Measurements from ENCODE around the gene CLSTN2.

CLSTN2 gene

DNA sequence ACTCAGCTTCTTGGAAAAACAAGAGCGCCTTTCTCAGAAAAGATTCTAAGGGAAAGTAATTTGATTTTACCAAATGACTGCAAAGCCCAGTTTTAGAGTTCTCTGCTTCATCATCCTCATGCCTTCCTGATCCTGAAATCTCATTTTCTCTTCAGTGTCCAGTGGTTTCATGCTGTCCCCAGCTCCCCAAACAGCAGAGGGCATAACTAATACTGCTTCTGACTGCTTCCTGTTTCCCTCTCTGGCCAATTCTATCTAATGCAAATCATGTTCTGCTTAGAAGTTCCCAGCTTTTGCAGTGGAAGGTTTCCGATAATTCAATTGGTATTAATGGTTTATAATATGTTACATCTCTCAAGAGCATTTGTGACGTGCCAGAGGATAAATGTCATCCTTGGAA is 161.1 kb downstream of the CLSTN2 start:
- in situ Hi-C loops (cut with HindIII; ENCODE audit: low pct_unique_long_range_greater_than_20kb, low sequenced_read_pairs) = no loop called here
- no peak for TF ChIP-seq JUND (IDR thresholded peaks at IDR 0.05; ENCODE audit: low read depth)

DNA sequence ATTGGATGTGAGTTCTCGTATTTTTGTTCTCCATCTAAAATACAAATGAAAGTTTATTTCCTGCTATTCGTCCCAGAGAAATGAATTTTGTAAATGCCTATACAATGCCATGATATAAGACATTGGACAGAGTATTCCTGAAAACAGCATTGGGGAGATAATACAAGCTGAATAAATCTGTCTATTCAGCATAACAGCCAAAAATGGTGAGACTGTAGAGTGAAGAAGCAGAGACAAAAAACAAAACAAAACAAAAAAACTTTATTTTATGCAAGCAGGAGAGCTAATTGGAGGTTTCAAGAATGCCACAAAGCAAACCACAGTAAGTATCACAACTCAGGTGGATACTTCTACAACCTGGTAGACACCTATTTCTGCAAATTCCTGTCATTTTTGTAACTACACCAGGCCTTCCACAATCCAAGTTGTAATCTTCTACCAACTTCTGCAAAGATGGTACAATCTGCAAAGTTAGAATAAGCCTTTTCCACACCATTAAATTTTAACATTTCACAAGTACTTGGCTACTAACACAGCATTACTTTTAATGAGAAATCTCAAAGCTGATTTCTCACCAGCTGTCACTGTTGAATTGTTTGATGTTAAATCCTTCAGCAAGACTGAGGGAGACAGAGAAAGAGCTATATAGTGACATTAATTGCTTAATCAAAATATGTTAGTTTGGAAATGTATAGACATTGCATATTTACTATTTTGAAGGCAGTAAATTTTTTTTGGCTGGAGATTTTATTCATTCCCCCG is 163.1 kb downstream of the CLSTN2 start:
- DNase-seq (ENCODE audit: low read depth in 1 of 2, low spot score in 1 of 2) = no peak
- in situ Hi-C loops (cut with HindIII; ENCODE audit: low pct_unique_long_range_greater_than_20kb, low sequenced_read_pairs) = no loop called here
- no peak for TF ChIP-seq JUND (IDR thresholded peaks at IDR 0.05; ENCODE audit: low read depth)

More for the DNA sequence above, 161.1 kb downstream of the CLSTN2 start:
- DNase-seq (ENCODE audit: low read depth in 1 of 2, low spot score in 1 of 2) = peak in 1 of 2 experiments; percentile 20

DNA sequence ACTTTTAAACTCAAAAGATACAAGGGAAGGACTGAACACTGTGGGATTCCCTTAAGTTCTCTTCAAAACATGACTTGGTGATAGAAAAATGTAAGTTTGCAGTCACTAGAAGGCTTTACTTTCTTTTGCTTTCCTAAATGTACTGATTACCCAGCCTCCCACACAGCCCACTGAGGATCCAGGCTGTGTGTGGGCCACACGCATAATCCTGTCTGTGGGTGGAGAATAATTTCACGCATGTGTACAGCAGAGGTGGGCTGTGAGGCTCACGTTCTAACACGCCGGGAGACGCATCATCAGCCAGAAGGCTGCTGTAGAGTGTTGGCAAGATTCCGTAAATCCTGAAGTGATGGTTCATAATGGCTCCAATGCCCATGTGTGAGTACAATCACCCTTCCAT is 165.5 kb downstream of the CLSTN2 start:
- in situ Hi-C loops (cut with HindIII; ENCODE audit: low pct_unique_long_range_greater_than_20kb, low sequenced_read_pairs) = no loop called here
- no peak for DNase-seq (ENCODE audit: low read depth in 1 of 2, low spot score in 1 of 2)
- no peak for TF ChIP-seq JUND (IDR thresholded peaks at IDR 0.05; ENCODE audit: low read depth)

DNA sequence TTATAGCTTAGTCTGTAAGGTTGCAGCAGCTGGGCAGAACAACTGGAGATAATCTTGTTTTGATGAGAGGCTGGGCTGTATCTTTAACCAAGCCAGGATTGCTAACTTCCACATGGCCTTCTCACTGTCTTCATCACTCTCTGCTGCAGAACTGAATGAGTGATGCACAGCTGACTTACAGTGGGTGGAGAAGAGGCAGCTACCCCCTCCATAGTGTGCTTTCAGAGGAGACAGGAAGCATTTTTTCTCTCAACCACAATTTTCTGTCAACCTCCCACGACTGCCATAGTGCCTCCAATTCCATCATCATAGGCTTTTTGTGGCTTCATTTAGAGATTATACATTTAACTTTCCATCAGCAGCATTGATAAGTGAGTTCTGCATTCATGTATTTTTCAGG is 168.2 kb downstream of the CLSTN2 start:
- DNase-seq (ENCODE audit: low read depth in 1 of 2, low spot score in 1 of 2) = no peak
- in situ Hi-C loops (cut with HindIII; ENCODE audit: low pct_unique_long_range_greater_than_20kb, low sequenced_read_pairs) = no loop called here

DNA sequence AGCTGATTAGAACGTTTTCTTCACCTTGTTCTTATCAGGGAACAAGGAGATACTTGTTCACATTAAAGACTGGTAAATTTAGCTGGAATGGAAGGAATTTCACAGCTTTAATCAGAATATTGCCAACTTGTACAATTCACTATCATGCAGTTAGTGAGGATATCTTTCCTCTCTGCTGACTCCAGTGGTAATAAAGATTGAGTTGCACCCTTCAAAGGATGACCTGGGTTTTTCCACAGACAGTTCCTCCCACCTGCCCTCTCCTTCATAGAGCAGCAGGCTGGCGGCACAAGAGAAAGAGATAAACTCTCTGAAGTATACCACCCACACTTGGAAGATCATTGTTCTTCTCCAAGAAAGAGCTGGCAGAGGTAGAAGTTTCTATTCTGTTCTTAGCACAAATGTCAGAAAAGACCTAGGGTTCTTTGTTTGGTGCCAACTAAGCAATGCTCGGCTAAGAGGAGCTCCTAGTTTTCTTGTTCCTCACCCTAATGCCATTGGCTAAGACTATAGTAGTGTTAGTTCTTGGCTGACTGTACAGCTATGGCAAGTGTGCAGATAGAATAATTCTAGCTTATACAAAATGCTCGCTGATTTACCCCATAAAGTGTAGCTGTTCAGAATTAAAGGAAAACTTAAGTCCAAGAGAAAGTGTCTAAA is 169.1 kb downstream of the CLSTN2 start:
- TF ChIP-seq JUND (IDR thresholded peaks at IDR 0.05; ENCODE audit: low read depth) = no peak
- no peak for DNase-seq (ENCODE audit: low read depth in 1 of 2, low spot score in 1 of 2)
- in situ Hi-C loops (cut with HindIII; ENCODE audit: low pct_unique_long_range_greater_than_20kb, low sequenced_read_pairs) = no loop called here

More for the DNA sequence above, 168.2 kb downstream of the CLSTN2 start:
- TF ChIP-seq JUND (IDR thresholded peaks at IDR 0.05; ENCODE audit: low read depth) = no peak

DNA sequence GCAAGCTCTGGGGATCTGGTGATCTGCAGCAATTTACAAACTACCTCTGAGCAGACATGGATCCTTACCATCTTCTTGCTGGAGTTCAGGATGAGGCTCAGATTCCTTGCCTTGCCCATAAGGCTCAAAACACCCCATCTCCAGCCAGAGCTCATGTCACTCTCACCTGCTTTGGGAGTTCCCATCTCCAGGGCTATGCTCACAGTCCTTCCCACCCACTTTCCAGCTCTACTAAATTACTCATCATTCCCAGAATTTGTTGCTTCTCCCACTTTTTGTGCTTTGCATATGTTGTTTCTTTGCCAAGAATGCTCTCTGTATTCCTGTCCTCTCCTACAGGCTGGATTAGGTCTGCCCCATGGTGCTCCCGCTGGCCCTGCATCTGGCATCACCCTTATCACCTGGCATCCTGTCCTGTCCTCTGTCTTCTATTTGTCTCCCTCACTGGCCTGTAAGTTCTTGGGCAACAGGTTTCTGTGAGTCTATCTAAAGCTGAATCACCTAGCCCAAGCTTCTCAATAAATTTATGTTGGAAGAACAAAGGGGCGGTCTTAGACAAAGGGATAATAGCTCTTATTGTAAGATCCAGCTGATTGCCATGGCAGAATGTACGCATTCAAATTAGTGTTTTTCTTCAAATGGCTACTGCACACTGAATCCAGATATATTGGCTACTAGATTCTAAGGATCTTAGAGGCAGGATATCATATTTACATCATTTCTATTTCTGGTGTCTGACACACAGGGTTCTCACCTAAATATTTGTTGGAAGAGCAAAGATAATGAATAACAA is 179.2 kb downstream of the CLSTN2 start:
- DNase-seq (ENCODE audit: low read depth in 1 of 2, low spot score in 1 of 2) = no peak
- no peak for TF ChIP-seq JUND (IDR thresholded peaks at IDR 0.05; ENCODE audit: low read depth)
- in situ Hi-C loops (cut with HindIII; ENCODE audit: low pct_unique_long_range_greater_than_20kb, low sequenced_read_pairs) = no loop called here

DNA sequence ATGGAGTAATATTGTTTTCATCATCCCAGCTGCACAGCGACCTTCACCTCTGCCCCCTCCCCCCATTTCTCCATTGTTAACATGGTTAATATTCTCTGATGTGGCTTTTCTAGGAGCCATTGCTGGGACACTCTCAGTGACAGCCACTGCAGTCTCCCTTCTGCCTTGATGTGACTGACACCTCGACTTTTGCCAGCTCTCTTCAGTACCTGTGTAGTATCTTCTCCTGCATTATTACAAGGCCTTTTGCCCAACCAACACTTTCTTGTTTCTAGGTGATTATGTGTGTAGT is 179.8 kb downstream of the CLSTN2 start:
- TF ChIP-seq JUND (IDR thresholded peaks at IDR 0.05; ENCODE audit: low read depth) = no peak
- no peak for DNase-seq (ENCODE audit: low read depth in 1 of 2, low spot score in 1 of 2)
- in situ Hi-C loops (cut with HindIII; ENCODE audit: low pct_unique_long_range_greater_than_20kb, low sequenced_read_pairs) = no loop called here

DNA sequence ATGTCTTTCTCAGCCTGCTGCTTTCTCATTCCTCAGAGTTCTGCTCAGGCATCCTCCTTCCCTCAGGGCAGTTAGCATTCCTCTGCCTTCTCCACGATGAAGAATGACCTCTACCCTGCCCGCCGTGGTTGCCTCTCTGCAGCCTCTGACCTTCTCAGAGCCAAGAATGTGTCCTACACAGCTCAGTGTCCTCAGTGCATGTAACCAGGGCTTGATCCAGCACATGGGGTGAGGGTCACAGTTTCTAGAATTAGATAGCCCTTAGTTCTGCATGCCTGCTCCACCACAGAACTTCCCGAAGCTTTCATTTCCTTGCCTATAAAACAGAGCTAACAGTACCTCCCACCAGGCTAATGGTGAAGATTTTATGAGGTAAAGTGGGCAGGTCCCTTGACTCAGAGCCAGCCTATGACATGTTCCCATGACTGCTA is 182.1 kb downstream of the CLSTN2 start:
- no peak for TF ChIP-seq JUND (IDR thresholded peaks at IDR 0.05; ENCODE audit: low read depth)
- peak; percentile 19 to 46 for DNase-seq (ENCODE audit: low read depth in 1 of 2, low spot score in 1 of 2)
- in situ Hi-C loops (cut with HindIII; ENCODE audit: low pct_unique_long_range_greater_than_20kb, low sequenced_read_pairs) = no loop called here

DNA sequence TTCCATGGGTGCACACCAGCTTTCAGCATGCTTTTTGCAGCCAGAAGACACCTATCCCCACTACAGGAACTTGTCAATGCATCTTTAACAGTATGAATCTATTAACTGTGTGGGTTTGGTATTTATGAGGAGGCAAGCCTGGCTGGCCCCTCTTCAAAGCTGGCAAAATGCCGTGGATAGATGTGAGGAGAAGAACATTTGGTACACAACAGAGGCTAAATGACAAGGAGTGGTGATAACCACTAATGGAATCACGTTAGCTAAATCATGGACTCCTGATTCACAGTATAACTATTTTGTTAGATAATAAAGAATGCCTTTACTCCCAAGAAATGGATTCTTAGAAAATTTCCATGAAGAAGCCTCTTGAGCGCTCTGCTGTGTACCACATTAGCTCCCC is 187.2 kb downstream of the CLSTN2 start:
- in situ Hi-C loops (cut with HindIII; ENCODE audit: low pct_unique_long_range_greater_than_20kb, low sequenced_read_pairs) = no loop called here

DNA sequence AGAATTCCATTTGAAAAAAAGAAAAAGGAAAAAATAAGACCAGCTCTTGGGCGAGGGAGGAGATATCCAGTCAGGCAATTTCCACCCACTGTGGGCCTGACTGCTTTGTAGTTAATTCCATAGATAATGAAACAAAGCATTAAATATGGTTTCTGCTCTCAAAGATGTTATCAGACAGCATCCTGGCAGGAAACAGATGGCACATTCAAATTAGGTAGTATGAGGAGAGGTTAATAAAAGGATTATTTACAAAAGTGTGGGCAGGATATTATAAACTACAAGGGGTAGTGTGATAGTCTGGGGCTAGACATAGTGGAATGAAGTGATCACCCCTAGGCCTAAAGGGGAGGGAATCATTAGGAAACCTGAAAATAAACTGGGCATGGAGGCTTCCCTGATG is 193.2 kb downstream of the CLSTN2 start:
- no peak for DNase-seq (ENCODE audit: low read depth in 1 of 2, low spot score in 1 of 2)
- in situ Hi-C loops (cut with HindIII; ENCODE audit: low pct_unique_long_range_greater_than_20kb, low sequenced_read_pairs) = no loop called here
- no peak for TF ChIP-seq JUND (IDR thresholded peaks at IDR 0.05; ENCODE audit: low read depth)

More for the DNA sequence above, 187.2 kb downstream of the CLSTN2 start:
- TF ChIP-seq JUND (IDR thresholded peaks at IDR 0.05; ENCODE audit: low read depth) = no peak
- no peak for DNase-seq (ENCODE audit: low read depth in 1 of 2, low spot score in 1 of 2)

DNA sequence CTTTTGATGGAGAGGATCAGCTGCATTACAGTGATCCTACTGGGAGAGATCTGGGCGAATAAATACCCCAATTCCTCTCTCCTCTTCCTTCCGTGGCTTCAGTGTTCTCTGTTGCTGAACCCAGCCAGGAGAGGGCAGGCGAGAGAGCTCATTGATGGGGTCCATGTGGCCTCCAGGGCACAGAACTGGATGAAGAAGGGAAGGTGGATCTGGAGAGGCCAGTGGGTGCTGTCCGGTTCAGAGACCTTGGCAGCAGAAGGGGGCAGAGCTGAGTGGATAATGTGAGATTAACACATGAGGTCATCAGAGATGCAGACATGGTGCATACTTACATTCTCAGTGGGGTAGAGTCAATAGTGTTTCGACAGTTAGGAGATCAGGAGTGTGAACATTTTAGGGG is 193.6 kb downstream of the CLSTN2 start:
- no peak for TF ChIP-seq JUND (IDR thresholded peaks at IDR 0.05; ENCODE audit: low read depth)
- DNase-seq (ENCODE audit: low read depth in 1 of 2, low spot score in 1 of 2) = peak in 1 of 2 experiments; percentile 62
- in situ Hi-C loops (cut with HindIII; ENCODE audit: low pct_unique_long_range_greater_than_20kb, low sequenced_read_pairs) = no loop called here

DNA sequence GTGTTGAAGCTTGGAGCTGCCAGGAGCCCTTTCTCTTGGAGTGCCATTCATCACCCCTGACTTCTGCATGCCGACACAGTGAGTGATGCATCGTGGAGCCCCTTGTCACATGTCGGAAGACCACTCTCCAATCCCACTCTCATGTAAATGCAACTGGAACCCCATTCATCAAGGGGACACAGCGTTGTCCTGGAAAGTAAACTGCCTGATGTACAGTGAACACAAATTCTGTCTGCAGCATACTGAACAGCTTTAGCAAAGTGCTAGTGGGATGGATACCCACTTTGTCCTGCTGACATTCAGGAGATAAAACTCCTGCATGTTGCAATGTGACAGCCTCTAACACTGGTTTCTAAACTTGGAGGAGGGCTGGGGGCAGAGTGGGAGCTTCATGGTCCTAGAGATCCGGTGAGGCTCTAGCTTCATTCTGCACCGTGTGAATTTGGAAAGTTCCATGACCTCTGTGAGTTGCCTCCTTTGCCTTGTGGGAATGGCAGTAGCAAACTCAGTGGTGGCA is 194.8 kb downstream of the CLSTN2 start:
- in situ Hi-C loops (cut with HindIII; ENCODE audit: low pct_unique_long_range_greater_than_20kb, low sequenced_read_pairs) = no loop called here
- no peak for TF ChIP-seq JUND (IDR thresholded peaks at IDR 0.05; ENCODE audit: low read depth)
- no peak for DNase-seq (ENCODE audit: low read depth in 1 of 2, low spot score in 1 of 2)

DNA sequence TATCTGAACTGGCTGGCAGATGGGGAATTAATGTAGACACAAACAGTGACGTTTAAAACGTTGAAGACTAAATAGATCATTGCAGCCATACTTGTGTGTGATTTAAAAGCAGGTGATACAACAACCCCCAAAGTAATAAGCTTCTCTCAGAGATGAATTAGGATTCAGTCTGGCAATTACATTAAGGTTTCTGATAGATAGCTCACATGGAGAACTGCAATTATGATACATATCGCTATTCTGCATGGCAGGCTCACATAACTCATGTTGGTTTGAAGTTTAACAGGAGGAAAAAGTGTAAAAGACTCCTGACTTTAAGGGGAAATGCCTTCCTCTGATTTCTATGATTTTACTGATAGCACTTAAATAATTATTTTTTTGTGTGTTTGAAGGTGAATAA is 196.9 kb downstream of the CLSTN2 start:
- no peak for TF ChIP-seq JUND (IDR thresholded peaks at IDR 0.05; ENCODE audit: low read depth)
- no peak for DNase-seq (ENCODE audit: low read depth in 1 of 2, low spot score in 1 of 2)
- in situ Hi-C loops (cut with HindIII; ENCODE audit: low pct_unique_long_range_greater_than_20kb, low sequenced_read_pairs) = no loop called here

All from T47D (cell line).